ENCODE results near the gene AZI2.
A peak's percentile ranks its signal among the peaks of the same experiment; 100 is the strongest.

The AZI2 gene, protein sequence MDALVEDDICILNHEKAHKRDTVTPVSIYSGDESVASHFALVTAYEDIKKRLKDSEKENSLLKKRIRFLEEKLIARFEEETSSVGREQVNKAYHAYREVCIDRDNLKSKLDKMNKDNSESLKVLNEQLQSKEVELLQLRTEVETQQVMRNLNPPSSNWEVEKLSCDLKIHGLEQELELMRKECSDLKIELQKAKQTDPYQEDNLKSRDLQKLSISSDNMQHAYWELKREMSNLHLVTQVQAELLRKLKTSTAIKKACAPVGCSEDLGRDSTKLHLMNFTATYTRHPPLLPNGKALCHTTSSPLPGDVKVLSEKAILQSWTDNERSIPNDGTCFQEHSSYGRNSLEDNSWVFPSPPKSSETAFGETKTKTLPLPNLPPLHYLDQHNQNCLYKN

DNA sequence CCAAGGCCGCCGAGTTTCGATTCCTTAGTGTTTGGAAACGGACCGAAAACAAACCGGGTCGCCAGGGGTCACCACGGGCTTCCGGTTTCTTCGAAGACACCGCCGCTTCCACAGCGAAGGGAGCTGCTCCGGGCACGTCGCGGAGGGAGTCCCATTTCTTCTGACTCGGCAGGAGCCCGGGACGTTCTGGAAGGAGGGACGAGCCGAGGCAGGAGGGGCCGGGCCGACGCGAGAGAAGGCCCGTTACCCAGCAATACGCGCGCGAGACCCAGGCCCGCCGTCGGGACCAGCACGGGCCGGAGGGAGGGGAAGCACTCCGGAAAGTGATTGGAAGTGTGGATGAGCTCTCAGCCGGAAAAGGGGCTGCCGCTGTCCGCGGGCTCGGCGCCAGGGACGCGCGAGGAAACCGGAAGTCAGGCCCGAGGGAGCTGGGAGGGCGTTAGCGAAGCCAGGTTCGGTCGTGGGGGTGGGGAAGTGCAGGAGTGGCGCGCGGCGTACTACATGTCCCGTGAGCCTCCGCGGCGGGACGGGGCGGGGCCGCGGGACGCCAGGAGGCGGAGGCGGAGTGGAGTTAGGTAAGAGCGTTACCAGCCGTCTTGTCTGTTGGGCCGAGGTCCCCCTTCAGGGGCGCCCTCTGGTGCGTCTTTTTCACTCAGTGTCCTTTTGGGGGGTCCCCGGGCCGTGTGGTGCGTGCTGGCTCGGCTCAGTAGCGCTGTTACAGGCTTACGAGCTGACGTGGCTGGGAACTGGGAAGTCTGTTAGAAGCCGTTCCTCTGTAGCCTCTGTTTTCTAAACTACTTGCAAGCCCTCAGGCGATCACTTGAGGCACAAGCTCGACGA lies at the start of gene AZI2, which contains the start of gene ZCWPW2:
AZI2 (minus strand) TSS at position 196 of the 840 bp plus-strand sequence. CDS start 8,207 bp downstream, outside the sequence.
ZCWPW2 (plus strand) TSS at position 93 of the 840 bp plus-strand sequence. CDS start 64,348 bp downstream, outside the sequence.
- DNase-seq (ENCODE audit: low read depth): peak; percentile 89

DNA sequence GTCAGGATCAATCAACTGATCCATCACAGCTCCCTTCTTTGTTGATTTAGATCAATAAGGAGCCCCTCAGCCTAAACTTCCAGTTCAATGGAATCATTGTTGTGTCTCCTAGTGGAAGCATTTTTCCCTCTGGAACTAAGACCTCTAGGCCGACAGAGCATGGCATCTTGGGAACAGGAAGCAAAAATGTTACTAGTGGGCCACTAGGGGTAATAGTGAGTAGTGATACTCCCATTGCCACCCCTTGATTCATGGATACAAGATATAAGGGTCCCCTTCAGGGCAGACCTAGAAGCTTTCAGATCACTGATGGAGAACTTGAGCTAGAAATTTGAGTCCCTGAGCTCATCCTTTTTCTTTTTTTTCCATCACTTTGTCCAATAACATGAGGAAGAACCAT lies 40.4 kb upstream of the AZI2 start:
- DNase-seq (ENCODE audit: low read depth): no peak

DNA sequence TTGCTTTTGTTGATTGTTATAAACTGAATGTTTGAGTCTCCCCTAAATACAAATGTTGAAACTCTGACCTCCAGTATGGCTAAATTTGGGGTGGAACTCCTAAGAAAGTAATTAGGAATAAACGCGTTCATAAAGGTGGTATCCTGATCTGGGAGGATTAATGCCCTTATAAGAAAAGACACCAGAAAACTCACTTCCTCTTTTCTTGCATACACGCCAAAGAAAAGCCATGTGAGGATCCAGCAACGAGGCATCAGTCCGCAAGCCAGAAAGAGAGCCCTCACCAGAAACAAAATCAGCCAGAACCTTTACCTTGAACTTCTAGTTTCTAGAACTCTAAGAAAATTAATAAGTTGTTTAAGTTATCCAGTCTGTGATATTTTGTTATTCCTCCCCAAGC lies 37.4 kb upstream of the AZI2 start:
- no peak for DNase-seq (ENCODE audit: low read depth)

DNA sequence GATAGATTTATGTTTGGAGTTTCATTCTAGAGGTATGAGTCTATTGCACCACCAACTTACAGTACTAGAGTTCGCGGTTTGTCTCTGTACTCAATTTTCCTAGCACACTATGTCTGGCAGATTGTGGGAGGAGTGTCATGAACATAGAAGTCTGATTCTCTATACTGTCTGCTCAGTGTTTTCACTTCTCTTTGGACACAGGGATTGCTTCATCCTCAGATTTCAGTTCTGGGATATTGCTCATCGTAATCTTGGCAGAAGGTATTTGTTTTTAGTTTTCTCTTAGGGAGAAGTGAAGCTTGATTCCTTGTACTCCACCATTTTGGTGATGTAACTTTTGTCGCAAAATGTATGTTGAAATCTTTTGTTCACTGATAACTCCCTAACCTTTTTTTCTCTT lies 27.8 kb upstream of the AZI2 start:
- no peak for DNase-seq (ENCODE audit: low read depth)

DNA sequence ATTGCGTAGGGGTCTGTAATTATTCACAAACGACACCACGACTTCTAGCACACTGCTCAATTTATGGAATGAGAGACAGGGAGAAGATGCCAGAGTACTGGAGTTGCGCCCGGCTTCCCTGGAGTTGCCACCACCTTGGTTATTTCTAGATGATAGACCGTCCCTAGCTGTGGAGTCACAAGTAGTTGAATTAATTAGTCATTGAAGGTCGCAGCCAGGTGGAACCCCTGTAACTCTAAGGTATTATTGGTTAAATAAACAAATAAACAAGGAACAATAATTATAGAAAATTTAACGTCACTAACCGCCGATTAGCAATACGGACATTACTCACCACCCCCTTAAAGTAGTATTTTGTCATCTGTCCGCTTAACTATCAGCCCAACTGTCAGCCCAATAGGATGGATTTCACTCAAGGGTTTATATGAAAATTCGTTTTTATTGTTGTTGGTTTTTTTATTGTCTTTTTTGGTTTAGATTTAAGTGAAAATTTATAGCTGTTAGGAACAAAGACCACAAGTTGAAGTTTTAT lies 911 bp upstream of the AZI2 start:
- no peak for DNase-seq (ENCODE audit: low read depth)

DNA sequence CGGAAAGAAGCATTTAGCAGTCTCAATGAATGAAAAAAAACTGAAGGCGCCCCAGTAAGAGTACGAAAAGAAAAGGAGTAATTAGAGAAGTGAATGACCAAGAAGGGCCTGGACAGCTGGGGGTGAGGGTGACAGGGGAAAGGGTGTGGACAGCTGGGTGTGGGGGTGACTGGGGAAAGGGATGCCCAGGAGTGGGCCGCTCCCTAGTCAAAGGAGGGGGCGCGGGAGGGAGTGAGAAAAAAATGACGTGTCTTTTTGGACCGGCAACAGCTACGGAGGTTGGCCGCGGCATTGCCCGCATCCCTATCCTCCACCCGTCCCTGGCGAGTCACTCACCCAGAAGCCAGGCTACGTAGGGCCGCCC lies 377 bp downstream of the AZI2 start:
- DNase-seq (ENCODE audit: low read depth): no peak

DNA sequence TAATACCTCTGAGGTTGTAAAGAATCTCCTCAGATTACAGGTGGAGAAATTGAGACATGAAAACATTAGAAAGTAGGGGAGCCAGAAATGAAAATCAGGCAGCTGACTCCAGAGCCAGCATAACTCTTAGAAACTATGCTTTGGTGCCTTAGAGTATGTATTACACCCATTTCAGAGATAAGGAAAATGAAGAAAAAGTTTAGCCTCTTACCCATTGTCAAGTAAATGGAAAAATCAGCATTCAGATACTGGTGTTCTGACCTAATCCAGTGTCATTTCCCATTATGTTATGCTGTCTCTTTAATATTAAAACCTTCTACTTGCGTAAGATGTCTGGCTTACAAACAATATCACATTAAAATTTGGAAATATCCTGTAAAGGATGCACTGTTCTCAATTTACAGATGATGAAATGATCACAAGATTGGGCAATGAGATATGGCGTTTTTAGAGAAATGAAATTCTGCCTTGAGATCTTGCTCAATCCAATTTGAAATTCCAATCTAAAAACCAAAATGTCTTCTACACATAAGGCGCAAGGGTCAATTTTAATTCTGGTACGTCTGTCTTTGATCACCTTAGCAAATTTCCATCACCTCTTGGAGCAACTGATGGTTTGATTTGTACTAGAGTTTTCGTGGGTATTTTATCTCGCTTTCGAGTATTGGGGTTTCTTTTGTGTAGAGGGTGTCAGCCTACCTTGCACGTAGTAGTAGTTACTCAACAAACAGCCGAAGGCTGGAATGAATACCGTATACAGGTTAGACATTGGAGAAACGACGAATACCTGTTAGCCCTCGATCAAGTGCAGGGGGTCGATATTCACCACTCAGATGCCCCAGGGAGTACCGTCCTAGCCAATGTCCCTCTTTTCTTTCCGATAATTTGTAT lies 1.0 kb downstream of the AZI2 start:
- no peak for DNase-seq (ENCODE audit: low read depth)

DNA sequence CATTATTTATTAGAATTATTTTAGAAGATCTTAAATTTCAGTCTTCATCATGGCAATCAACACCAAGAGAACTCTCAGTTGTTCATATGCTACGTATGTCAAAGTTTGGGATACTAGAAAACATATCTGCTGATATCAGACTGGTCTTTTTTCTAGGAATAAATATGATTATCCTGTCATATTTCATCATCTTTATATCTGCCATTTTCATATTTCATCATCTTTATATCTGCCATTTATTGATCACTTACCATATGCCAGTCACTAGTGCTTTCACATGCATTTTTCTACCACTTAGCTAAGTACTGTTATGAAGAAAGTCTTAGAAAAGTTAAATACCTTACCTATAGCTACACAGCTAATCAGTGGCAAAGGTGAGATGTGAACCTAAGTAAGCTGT lies 2.9 kb downstream of the AZI2 start:
- DNase-seq (ENCODE audit: low read depth): no peak

DNA sequence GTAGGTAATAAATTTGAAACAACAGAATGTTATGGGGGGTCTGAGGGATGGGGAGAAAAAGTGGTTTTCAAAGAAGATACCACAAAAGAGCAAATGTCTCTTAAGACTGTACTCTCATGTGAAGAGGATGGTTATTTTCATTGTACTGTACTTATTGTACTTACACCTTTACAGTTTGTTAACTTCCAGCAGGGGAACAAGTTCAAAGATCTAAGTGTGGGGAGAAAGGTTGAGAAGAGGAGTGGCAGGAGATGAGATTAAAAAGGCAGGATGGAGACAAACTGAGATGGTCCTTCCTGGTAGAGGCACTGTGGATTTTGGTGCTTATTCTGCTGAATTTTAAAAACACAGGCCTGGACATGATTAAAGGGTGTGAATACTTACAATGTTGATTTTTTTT lies 5.5 kb downstream of the AZI2 start:
- DNase-seq (ENCODE audit: low read depth): no peak

DNA sequence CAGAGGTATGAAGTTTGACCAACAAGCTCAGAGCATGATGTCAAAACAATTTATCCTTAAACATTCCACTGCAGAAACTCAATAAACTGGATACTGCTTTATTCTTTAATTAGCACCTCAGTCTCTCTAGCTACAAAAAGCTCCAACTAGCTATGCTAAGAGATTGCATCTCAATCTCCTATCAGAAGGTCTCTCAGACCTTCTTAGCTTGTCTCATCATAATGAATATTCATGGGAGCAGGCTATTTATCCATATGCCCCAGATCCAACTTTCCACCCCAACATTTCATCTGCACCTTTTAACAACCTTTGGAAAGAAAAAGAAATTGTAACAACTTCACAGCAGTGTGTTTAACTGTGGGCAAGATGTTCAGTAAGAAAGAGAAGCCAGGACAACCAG lies 11.4 kb downstream of the AZI2 start:
- no peak for DNase-seq (ENCODE audit: low read depth)

DNA sequence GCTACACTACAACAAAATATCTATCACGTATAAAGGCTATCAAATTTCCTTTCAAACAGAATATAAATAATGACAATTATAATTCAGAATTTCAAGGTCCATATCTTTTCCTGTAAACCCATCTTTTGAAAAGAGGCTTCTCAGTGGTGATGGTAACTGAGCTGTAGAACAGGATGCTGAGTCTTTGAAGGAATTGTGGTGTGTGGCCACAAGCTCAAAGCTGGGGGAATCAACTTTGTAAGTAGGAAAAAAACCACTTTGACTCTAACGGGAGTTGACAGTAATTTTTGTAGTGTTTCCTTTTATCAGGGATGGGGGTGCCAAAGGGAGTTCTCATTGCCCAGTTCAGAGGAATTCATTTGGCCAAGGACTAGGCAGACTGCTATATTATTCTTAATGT lies 13.4 kb downstream of the AZI2 start:
- DNase-seq (ENCODE audit: low read depth): no peak

DNA sequence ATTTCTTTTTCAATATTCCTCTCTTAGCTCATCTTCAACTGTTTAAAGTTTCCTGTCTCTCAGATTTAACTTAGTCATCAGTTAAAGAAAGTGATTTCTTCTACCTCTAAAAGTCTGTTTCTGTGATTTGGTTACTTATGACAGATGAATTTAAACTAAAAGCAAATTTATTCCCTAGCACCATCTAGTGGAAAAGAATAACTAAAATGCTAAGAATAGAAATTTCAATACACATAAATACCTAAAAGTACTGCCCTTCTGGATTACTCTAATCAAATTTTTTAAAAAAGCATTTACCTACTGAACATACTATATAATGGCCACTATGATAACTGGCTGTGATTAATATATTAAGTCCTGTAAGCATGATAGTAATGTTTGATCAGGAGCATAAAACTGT lies 14.1 kb downstream of the AZI2 start:
- DNase-seq (ENCODE audit: low read depth): no peak

DNA sequence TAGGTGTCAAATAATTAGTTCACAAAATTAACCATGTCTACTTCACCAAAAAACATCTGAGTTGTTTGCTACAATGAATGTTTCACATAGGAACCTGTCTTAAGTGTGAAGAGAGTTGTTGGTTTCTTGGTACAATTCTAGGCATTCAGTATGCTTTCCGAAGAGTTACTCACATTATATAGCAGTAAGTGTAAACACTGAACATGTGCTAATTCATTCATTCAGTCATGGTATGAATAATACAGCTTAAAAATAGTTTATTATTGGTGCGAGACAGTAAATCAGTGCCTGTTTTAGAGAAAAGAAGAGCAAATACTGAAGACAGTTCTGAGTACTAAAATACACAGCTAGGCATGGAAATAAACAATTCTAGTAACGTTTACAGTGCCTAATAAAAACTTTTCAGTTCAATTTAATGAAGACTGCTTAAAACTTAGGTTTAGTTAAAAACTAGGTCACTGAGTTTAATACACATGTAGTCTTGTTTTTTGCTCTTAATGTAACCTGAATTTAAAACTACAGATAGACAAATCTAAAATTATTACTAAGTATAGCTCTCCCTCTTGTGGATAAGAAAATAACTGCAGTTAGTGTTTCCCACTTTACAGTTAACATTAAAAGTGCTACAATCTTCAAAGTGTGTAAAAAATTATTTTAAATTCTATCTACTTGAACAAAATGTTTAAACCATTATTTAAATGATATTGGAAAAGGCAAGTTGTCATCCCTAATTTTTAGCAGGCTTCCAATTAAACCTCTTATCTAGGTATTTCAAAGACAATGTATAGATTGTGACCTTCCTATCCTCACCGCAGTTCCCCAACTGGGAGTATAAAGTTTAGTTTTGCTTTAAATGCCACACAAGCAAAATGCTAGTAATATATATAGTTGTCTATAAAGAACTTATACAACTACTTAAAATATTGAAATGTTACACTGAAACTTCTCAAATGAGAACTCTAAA lies 20.2 kb downstream of the AZI2 start:
- no peak for DNase-seq (ENCODE audit: low read depth)

DNA sequence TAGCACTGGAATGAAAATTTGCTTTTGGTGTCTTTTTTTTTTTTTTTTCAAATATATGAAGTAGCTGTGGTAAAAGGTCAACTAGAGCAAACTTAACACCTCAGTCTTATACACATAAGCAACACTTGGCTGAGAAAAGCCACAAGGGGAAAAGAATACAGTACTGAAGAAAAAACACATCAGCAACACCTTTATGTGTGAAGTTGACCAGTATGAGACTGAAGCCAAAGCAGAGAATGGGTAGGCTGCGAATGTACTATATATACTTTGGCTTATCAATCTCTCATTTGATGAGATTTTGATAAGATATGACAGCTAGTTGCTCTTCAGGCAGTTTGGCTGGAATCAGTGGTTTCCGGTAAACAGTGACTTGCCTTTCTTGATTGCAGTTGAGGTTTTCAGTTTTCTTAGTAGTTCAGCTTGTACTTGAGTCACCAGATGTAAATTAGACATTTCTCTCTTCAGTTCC lies 22.1 kb downstream of the AZI2 start:
- DNase-seq (ENCODE audit: low read depth): no peak

DNA sequence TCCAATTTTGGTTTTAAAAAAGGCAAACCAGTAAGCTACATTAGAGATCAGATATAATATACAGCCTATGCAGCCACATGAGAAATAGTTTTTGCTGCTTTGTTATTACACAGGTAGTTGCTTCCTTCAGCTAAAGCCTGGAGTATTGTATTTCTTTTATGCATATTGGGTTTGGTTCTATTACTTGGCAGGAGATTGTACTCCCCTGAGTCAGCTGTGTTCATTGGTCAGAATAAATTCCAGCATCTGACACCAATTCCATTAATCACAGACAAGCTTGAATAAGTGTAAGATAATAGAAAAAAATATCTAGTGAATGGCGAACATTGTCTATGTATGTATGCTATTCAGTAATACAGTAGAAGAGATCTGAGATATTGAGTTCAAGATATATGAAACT lies 26.2 kb downstream of the AZI2 start:
- no peak for DNase-seq (ENCODE audit: low read depth)

DNA sequence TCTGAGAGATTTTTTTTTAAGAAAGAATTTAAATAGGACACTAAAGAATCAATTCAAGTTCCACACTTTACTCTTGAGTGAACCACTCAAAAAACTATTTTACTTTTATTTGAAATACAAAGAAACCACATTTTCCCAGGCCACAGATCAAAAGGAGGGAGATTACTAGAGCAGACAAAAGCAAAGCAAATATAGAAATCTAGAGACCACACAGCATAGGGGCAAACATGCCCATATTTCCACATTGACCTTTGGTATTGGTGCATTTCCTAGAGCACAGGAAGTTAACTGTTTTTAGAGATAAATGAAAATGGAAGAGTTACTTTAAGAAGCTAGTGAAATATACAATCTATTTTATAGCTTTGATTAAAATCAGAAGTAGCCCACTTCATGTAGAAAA lies 27.6 kb downstream of the AZI2 start:
- DNase-seq (ENCODE audit: low read depth): no peak

DNA sequence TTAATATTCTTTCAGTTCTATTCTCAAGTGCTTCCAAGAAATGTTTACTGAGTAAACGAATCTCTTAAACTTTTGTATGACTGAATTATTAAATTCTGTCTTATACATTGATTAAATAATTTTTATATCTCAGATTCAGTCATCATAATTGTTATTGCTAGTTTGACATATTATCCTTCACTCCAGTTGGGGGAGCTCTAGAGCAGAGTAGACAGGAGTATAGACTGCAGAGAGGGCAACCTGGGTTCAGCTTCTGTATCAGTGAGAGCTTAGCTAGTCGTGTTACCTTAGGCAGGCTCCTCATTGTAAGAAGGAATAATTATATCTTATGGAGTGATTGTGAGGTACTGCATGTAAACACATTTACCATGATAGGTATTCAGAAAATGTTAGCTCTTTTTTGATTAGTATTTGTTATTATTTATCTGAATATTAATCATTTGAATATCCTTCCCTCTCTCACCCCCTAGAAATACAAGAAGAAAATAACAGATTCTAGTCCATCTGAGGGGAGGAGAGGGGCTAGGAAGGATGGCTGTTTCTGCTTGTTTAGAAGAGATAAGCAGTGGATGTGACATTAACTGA lies 31.1 kb downstream of the AZI2 start:
- no peak for DNase-seq (ENCODE audit: low read depth)

DNA sequence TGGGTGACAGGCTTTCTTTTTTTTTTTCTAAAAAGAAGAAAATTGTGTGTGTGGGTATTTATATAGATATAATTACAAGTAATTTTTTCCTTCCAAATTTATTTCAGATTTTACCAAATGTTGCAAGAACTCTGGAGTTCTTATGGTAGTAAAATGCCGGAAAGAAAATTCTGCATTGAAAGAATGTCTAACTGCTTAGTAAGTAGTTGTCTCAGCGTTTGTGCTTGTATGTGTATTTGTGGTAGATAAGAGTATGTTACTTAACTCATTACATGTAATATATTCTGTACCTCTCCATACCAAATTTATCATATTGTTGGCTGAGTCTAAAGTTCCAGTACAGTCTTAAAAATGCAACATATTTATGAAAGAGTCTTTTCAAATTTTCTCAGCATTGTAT lies 32.4 kb downstream of the AZI2 start:
- no peak for DNase-seq (ENCODE audit: low read depth)

DNA sequence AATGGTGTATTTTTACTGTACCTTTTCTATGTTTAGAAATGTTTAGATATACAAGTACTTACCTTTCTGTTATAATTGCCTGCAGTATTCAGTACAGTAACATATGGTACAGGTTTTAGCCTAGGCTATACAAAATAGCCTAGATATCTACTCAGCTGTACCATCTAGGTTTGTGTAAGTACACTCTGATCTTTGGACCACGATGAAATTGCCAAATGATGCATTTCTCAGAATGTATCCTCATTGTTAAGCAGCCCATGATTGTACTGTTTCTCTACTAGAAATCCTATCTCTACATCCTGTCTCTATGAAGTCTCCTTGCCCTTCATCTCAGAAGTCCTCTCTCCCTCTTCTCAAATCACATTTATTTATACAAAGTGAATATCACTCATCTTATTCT lies 32.9 kb downstream of the AZI2 start:
- DNase-seq (ENCODE audit: low read depth): no peak

DNA sequence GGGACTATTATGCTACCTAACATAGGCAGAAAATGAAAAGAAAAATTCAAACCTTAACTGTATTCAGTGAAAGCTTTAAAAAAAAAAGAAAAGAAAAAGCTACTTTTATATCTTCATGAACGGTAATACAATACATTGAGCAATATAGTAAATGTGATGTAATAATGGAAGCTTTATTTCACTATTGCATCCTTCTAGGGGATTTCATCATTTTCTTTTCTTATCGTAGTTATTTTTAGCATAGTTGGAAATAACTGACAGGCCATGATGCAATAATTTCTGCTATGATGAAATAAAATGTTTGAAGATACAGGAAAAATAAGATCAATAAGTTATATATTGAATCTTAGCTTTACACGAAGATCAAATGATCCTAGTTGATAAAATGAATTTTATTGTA lies 40.4 kb downstream of the AZI2 start:
- no peak for DNase-seq (ENCODE audit: low read depth)

All from stimulated activated CD8-positive, alpha-beta memory T cell treated with anti-CD3 and anti-CD28 coated beads, Interleukin-4, amount 100 ng/mL, for 24 hours (primary cell).